HG02981 (cell line): Measurements from ENCODE around the gene ARAP1.

Experiments used
- ATAC-seq: cut with Tn5 transposase; IDR thresholded peaks from one replicate; pipeline ENCODE4 v1.9.1; 2021; ENCODE audit warnings: mild to moderate bottlenecking, moderate library complexity; ENCODE audit not compliant: unreplicated experiment

The ARAP1 gene

GRCh38 chr11:72668629-72669347 is 83.4 kb downstream of the ARAP1 start:
- ATAC-seq, result peak; percentile 72

DNA sequence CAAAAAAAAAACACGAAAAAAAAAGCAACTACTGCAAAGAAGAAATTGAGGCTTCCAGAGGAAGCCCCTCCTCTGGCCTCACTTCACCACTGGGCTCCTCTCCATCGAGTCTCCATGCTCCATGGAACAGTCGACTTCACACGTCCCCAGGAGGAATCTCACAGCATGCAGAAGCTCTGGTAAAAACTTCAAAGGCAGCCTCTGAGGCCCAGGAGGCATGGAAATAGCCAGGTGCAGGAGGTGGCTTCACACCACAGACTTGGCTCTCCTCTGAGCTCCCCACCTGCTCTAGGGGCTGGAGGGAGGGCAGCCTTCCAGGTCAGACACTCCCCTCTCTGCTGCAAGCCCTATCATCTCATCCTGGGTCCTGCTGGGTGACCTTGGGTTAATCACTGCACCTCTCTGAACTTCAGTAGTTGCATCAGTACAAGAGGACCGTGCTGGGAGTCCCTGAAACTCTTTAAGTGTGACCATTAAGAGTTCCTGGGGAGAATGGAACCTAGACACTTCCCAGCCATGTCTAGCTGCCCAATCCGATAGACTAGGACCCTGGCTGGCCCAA is 86.2 kb downstream of the ARAP1 start:
- no peak for ATAC-seq

DNA sequence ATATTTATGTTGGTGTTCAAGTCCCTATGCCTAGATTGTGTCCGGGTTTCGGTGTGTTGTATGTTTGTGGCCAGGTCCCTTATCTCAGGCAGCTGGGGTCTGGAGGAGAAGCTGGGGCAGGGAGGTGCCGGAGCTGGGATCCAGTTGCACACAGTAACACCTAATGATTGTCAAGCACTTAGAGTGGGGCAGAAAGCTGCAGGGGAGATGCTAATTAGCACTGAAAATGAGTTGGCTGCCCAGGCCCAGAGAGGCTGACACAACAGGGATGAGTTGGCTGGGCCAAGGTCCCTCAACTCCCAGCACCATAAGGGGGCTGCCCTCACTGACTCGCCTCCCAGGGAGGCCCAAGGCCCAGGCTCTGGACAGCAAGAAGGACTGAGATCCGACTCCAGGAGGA is 90.2 kb downstream of the ARAP1 start:
- ATAC-seq, result no peak

DNA sequence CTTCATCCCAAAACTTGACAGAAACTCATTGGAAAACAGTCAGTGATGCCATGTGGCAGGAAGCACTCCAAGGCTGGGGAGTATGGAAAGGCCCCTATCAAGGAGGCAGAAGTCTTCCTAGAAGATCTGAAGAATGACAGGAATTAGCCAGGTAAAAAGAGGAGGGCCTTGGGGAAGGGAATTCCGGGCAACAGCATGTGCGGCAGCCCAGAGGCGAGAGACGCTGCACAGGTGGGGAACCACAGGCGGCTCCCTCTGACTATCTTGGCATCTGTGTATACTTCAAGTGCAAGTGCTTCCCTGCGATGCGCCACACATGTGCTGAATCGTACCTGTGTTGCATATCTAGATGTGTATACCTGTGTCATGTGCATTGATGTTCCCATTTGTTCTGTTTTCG is 90.7 kb downstream of the ARAP1 start:
- ATAC-seq, result no peak

GRCh38 chr11:72658989-72659640 is 93.1 kb downstream of the ARAP1 start:
- no peak for ATAC-seq

GRCh38 chr11:72657411-72658100 is 94.7 kb downstream of the ARAP1 start:
- ATAC-seq, result no peak

DNA sequence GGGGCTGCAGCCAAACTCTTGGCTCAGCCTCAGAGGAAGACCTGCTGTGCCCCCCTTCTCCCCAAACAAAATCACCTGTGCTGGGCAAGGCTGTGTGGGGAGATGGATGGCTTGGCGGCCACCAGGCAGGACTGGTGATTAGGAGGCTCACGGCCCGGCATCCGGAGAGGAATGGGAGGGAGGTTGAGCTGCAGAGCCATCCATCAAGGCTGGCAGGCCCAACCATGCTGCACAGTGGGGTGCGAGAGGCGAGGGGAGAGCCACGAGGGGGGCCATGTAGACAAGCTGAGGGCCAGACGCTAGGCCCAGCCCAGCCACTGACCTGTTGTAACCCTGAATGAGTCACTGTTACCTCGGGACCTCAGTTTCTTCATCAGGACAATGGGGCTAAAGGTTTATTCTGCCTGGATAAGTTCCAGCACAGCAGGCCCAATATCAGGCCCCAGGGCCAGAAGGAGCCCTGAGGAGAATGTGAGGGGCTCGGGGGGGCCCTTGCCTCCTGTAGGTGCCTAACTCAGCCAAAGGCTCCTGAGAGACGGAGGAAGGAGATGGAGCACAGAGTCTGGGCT is 96.2 kb downstream of the ARAP1 start:
- ATAC-seq, result no peak

DNA sequence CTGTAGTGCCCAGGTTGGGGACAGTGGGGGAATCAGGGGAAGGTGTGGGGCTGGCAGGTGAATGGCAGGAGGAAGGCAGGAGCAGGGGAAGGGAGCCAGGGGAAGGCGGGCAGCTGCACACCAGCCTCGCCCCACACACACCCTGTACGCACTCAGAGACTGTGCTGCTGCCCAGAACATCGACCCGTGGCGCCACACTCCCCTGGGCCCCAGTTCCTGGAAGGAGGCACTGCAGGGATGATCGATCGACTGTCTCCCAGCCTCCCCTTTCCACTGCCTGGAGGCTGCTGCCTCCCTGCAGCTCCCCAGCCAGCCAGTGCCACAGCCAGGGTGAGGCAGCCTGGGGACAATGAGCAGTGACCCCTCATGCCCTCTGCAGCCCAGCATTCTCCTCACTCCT is 97.2 kb downstream of the ARAP1 start:
- ATAC-seq, result no peak

- ATAC-seq, result no peak
These were observed 98.6 kb downstream of the ARAP1 start for GRCh38 chr11:72653649-72654048.

DNA sequence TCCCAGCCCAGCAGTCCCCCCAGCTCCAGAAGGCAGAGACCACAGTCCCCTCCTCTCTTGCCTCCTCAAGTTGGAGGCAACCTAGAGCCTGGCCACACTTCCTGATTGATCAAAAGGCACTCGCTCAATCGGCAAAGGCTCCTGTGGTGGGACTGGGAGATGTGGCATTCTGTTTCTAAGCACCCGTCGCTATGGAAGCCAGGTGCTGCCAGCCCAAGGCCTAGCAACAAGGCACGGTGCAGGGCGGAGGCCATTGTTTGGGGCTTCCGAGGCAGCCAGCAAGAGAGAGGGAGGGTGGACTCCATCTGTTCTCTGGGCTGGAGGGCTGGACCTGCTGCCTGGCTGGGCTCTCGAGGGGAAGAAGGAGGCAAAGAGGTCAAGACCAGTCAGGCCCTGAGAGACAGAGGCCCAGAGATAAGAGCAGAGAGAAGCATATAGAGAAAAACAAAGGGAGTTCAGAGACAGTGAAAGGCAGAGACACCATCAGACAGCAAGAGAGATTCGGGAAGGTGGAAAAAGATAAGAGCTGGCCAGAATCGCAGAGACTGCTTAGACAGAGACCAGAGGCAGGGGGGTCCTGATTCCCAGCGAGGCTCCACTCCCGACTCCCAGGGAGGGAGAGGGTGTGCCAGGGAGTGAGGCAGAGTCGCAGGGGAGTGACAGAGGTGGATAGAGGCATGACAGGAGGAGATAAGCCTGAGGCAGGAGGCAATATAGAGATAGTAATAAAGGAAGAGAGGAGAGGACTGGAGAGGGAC is 99.2 kb downstream of the ARAP1 start:
- no peak for ATAC-seq

GRCh38 chr11:72652133-72652532 is 100.1 kb downstream of the ARAP1 start:
- ATAC-seq, result no peak

DNA sequence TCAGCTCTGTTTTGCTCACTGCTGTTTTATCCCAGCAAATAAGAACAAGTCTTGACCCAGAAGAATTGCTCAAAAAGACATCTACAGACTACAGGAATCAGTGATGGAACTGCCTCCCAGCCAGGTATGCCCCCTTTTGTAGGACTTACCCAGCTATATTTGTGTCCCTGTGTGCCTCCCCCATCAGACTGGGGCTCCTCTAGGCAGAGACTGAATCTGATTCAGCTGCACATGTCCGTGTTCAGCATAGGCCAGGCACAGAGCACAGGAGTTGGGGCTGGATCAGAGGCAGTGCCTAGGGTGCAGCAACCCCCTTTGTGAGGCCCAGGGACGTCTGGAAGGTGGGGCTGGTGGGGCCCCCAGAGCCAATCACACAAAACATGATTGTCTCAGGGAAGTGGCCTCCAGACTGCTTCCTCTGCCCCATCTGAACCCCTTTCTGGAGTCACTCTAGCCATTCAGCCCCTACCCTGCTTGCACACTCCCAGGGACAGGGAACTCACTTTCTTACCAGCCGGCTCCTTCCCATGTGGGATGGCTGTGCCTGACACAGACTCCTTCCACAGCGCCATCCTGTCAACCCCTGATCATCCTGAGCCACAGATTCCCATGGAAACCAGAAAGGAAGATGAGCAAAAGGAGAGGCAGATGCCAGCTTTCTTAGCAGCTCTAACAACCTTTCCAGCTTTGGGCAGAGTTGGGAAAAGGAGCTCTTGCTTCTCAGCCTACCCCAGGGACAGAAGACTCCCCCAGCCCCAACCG is 102.8 kb downstream of the ARAP1 start:
- ATAC-seq, result no peak

DNA sequence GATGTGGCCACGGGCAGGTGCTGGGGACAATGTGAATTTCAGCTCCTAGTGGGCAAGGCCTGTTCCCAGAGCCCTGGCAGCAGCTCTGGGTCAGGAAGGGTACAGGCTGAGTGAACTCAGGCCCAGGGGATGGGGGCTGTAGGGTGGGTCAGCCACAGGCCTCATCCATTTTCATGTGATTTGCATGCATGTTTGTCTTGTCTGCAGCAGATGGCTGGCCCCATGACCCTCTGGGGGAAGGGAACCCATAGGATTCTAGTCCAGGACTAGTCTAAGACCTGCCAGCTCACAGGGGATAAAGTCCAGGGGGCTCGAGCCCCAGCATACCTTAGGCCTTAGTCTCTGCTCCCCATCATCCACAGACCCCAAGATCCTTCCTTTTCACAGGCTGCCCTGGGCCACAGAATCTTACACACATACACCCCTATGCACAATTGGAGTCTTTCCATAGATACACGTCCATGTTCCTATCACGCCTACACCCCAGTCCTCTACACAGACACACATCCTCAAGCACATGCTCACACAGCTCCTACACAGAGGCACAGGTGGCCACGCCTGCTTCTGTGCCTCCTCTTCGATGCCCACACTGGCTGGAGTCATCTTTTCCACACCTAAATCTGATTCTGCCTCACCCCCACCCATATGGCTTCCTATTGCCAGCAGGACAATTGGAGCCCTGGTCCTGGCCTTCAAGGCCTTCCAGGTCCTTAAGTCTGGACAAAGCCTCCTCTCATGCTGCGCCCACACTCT is 103.6 kb downstream of the ARAP1 start:
- ATAC-seq, result no peak

- no peak for ATAC-seq
These were observed 104.3 kb downstream of the ARAP1 start for GRCh38 chr11:72647882-72648281.

DNA sequence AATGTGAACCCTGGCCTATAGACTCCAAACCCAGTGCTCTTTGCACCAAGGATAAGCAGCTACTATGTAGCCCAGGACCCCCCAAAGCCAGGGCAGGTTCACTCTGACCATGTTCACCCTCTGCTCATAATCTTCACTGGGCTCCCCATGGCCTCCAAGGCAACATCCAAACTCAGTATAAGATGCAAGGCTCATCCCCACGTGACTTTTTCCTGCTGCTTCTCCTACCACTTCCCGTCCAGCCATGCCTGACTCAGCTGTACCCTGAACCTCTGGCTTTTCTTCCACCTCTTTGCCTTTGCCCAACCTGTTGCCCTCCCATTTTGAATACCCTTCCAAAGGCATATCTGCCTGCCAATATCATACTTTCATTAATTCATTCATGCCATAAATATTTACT is 105.7 kb downstream of the ARAP1 start:
- ATAC-seq, result no peak

DNA sequence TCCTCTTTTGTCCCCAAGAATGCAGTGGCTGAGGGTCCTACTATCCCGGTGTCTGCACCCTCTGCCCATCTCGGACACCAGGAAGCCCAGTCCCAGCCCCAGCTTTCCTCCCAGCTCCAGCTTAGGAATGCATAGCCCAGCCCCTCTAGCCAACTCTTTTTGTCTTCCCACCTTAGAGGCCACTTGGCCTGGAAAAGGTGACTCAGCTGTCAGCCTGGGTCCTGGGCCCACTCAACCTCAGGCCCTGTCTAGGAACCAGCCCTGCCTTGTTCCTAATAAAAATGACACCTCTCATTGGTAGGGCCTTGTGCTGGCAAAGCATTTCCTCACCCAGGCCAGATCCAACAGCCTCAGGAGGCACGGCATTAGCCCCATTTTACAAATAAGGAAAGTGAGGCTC is 106.2 kb downstream of the ARAP1 start:
- ATAC-seq, result no peak

DNA sequence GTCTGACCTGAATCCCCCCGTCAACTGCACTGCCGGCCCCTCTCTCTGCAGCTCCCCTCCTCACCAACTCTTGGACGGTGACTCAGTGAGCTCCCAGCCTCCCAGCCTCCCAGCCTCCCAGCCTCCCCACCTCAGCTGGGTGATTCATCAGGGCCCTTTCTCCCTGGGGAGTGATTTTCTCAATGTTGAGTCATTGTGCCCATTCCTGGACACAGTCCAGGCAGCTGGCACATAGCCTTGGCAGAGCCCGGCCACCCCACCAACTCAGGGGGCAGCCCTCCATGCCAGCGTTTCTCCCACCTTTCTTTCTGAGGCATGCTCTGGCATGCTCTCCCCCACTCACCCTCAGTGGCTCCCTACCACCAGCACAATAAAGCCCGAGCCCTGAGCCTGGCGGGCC is 108.7 kb downstream of the ARAP1 start:
- no peak for ATAC-seq

GRCh38 chr11:72642884-72643522 is 109.2 kb downstream of the ARAP1 start:
- ATAC-seq, result no peak
